DMS153 treated with DMSO at 0.1 percent for 48 hours (cell line): ENCODE measurements around the gene CDC16.
"Not testable (repeated sequence)": the region's sequence is repeated elsewhere in the genome, so short reads cannot be mapped to it uniquely, and the experiment has no call there.

Source experiments
- DNase-seq: peaks from one replicate; lab custom pipeline; 2025; ENCODE audit not compliant: unreplicated experiment; lab: John Stamatoyannopoulos, UW

Gene CDC16

DNA sequence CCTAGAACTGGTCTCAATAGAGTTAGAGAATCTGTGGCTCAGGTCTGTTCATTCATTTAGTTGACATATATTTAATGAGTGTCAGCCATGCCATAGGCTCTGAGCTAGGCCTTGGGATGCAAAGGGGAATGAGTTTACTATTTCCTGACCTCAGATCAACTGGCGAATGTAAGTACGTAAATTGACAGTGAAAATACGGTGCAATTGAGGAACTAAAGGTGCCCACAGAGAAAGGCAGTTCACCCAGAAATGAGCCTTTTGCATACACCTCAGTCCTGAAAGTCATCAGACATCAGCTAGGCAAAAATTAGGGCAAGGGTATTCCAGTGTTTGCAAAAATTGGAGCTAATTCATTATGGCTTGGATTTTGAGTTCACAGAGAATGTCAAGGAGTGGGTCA, 26.1 kb downstream of the CDC16 start:
- DNase-seq, result no peak

- DNase-seq, result no peak
These were observed 26.8 kb downstream of the CDC16 start for GRCh38 chr13:114261328-114261965.

DNA sequence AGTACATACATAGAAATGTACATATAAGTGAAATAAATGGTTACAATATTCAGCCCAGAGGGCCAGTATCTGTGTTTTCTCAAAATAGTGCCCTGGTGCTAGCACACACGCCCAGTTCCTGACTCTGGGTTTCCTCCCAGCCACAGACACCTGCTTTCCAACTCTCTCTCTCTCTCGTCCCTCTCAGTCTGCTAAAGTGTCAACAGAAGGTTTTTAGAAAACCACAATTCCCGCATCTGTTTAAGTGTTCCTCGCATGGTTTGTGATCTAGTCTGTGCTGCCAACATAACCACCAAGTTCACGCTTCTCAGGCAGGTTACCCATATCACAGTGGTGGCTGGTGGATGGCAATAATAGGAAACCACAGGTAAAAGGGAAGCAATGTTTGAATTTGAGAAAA, 28.9 kb downstream of the CDC16 start:
- no peak for DNase-seq

DNA sequence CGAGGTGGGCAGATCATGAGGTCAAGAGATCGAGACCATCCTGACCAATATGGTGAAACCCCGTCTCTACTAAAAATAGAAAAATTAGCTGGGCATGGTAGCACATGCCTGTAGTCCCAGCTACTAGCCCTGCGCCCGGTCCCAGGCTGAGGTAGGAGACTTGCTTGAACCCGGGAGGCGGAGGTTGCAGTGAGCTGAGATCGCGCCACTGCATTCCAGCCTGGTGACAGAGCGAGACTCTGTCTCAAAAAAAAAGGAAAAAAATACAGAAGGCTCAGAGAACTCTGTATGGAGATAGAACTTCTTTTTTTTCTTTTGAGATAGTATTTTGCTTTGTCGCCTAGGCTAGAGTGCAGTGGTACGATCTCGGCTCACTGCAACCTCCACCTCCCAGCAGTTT, 29.6 kb downstream of the CDC16 start:
- DNase-seq, result not testable (repeated sequence)

GRCh38 chr13:114264886-114265611, 30.4 kb downstream of the CDC16 start:
- no peak for DNase-seq

DNA sequence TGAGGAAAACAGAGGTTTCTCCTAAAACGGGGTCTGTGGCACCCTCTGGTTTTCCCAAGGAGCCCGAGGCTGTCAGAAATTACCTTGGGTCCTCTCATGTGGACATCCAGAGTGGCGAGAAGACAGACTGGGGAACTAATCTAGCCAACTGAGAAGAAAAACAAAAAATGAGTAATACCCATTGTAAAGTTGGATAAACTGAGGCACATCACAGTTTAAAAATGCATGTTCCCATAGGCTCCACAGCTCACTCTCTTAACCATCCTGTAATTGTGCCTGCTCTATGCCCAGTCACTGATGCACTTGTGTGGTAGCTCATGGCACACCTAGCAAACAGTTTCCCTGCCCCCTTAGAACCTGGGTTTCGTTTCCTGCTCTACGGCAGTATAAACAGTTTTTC, 31.5 kb downstream of the CDC16 start:
- no peak for DNase-seq

DNA sequence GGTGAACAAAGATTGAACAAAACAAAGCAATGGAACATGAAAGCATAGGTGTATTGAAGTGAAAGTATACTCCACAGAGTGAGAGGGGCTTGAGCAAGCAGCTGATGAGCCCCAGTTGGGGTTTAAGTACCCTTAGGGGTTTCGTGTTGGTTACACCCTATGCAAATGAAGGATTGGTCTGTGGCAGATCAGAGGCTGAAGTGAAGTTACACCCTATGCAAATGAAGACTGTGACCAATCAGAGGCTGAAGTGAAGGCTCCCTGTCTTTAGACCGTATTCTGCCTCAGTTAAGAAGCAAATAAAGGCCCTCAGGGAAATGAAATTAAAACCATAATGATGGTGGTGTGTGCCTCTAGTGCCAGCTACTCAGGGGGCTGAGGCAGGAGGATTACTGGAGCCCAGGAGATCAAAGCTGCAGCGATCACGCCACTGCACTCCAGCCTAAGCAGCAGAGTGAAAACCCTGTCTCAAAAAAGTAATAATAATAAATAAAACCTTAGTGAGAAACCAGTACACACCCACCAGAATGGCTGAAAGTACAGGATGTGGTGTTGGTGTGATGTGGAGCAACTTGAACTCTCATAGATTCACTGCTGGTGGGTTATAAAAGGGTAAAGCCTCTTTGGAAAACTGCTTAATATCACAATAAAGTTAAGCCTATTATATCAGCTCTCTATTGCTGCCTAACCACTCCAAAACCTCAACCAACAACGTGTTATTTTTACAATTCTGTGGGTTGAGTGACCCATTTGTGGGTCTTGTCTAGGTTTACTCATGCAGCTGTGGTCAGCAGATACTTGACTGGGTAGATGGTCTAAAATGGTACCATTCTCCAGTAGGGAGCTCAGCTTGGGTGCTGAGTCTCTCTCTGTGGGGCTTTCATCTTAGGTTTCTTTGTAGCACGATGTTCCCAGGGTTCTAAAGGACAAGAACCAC, 33.9 kb downstream of the CDC16 start:
- no peak for DNase-seq

- no peak for DNase-seq
These were observed 34.6 kb downstream of the CDC16 start for GRCh38 chr13:114269281-114269770.

DNA sequence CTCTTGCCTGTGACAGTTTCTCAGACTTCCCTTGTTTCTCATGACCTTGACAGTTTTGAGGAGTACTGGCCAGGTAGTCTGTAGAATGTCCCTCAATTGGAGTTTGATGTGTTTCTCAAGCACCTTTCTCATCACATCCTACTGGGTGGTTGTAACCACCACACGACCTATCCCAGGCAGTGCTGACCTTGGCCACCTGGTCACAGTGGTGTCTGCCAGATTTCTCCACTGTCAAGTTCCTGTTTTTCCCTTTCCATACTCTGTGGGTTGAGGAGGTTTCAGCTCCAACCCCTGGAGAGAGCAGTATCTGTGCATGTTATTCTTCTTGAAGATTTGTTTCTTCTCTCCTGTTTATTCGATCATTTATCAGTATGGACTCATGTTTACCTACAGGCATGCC, 38.3 kb downstream of the CDC16 start:
- DNase-seq, result no peak

GRCh38 chr13:114275304-114275703, 40.6 kb downstream of the CDC16 start:
- DNase-seq, result no peak

- DNase-seq, result no peak
These were observed 44.4 kb downstream of the CDC16 start for GRCh38 chr13:114279146-114279545.

DNA sequence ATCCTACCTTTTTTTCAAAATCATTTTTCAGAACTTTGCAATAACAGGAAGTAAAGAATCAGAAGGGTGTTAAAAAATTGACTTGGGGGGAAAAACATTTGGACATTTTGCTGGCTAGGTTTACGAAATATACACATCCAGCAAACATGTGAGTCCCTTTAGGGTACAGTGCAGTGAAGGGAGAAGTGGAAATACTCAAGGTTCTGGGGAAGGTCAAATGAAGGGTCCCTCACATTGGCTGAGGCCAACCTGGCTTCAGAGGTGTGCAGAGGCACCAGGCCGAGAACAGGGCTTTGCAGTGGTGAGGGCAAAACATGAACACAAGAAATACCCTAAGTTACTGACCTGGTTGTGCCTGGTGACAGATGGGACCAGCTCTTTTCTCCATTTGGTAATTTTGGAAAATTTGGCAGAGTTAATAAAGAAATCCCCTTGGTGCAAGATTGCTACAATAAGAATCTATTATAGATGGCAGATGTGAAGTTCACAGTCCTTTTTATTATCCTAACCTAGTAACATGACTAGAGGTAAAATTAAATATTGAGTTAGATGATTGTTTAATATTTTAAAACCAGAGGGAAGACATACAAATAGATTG, 45.2 kb downstream of the CDC16 start:
- no peak for DNase-seq

DNA sequence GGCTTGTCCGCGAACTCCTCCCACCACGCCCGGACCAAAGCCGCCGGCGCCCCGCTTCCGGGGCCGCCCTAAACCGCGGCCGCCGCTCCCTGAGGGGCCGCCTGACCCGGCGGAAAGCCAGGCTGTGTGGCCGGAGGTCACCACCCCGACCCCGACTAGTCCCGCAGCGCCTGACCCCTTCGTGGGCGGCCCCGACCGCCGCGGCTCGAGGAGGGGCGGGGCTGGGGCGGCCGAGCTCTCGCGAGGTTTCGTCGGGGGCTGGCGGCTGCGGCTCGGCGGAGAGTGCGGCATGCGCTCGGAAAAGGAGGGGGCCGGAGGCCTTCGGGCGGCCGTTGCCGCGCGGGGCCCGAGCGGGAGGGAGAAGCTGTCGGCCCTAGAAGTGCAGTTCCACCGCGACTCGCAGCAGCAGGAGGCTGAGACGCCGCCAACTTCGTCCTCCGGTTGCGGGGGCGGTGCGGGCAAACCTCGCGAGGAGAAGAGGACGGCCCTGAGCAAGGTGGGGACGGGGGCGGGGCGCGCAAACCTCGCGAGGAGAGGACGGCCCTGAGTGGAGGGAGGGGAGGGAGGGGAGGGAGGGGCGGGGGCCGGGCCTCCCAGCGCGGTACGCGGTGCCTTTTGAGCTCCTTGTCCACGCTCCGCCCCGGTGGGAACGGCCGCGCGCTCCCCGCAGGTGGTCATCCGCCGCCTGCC, 46.8 kb downstream of the CDC16 start, which contains the start of gene UPF3A:
Gene UPF3A (plus strand): TSS at position 251 of the 690 bp plus-strand sequence. CDS start 39 bp downstream, at position 290.
- peak; percentile 65 for DNase-seq

- peak; percentile 29 for DNase-seq
These were observed 47.5 kb downstream of the CDC16 start for GRCh38 chr13:114282041-114282670.

DNA sequence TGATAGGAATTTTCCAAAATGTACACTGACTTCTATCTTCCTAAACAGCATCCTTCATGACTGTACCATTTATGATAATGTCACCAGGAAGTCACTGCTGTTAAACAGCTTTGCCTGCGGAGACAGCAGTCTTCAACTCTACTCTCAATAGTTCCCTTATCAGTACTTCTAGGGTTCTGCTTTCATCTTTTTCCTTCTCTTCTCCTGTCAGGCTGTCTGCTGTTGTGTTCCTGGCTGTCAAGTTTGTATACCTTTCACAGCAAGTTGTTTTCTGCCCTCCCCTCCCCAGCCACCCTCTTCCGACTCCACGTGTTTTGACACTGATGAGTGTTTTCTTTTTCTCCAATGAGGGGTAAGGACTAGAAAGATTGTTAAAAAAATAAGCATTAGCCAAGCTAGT, 48.9 kb downstream of the CDC16 start:
- DNase-seq, result no peak

- no peak for DNase-seq
These were observed 50.0 kb downstream of the CDC16 start for GRCh38 chr13:114284680-114285079.

- no peak for DNase-seq
These were observed 50.6 kb downstream of the CDC16 start for GRCh38 chr13:114285166-114285808.

DNA sequence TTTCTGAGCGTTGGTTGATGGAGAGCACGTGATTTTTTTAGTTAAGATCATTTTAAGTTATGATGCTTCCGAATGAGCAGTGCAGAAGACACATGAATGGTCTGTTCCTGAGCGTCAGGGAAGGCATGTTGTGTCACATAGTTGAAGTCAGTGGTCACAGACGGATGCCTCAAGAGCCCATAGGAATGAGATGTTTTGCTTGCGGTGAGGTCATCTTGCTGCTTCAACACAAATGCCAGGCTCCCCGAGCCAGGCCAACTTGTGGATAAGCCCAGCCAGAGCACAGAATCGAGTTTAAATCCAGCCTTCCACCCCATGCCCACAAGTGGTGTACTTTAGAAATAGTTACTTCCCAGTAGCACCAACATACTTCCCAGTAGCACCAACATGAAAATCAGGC, 52.1 kb downstream of the CDC16 start:
- DNase-seq, result no peak

DNA sequence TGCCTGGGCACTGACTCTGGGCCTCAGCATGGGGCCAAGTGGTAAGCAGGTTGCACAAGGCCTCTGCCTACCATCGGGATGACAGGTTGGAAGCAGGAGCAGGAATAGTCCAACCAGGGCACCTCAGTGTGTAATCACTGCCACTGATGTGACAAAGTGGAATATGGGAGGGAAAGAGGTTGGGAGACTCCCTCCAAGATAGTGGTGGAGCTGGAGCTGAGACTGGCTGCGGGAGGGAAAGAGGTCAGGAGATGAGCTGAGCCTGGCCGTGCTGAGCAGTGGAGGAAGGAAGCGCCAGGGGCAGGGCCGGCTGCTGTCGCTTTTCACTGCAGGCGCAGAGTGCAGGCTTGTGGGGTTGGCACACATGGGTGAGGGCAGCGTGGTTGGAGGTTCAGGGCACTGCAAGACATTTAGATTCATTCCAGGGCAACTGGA, 53.5 kb downstream of the CDC16 start:
- DNase-seq, result no peak
